A673 (cell line): ENCODE data around the gene C20orf144. TPM values are rescaled to one million over a fixed set of nuclear protein-coding genes. Genes with fewer than 3 reads are reported as not detected.

Experiments used
- BruUV-seq: library from RNA; stranded (reverse); fragments of 400-500 nt; replicated peaks from 2 replicates; lab custom pipeline; 2021; lab: Mats Ljungman, UMichigan
- CTCF ChIA-PET: fragments of 300-600 bp; sonication (Branson Sonifier 250); formaldehyde crosslinking; loops from one replicate; lab custom pipeline; 2022; ENCODE audit warnings: antibody characterized with exemption; lab: Charles Lee
- POLR2A ChIA-PET: fragments of 300-600 bp; sonication (Branson Sonifier 250); formaldehyde crosslinking; loops from one replicate; lab custom pipeline; 2022; ENCODE audit warnings: antibody characterized with exemption; ENCODE audit not compliant: low non-redundant PET; lab: Charles Lee
- DNase-seq: peaks from one replicate; pipeline ENCODE4 v3.0.0-alpha.2; 2015; ENCODE audit warnings: low spot score
- H3K27ac ChIP-seq: fragments of 200-600 bp; sonication (generic); 2 replicates; pipeline ENCODE4 v1.5.1; 2016; ENCODE audit warnings: mixed run types, low read depth, mild to moderate bottlenecking, mixed read lengths, antibody characterized with exemption, low read length; ENCODE audit not compliant: poor library complexity, severe bottlenecking
- H3K27me3 ChIP-seq: fragments of 200-600 bp; sonication (generic); replicated peaks from 2 replicates; pipeline ENCODE4 v1.6.1; 2017; ENCODE audit warnings: mixed run types, low read depth, mild to moderate bottlenecking, mixed read lengths, antibody characterized with exemption, low read length; ENCODE audit not compliant: insufficient read depth, poor library complexity
- H3K36me3 ChIP-seq: fragments of 200-600 bp; sonication (generic); 2 replicates; pipeline ENCODE4 v1.6.1; 2016; ENCODE audit warnings: mixed run types, mild to moderate bottlenecking, mixed read lengths, antibody characterized with exemption, low read length; ENCODE audit not compliant: insufficient read depth, poor library complexity, severe bottlenecking
- H3K4me1 ChIP-seq: fragments of 200-600 bp; sonication (generic); 2 replicates; pipeline ENCODE4 v1.6.1; 2017; ENCODE audit warnings: mixed run types, mild to moderate bottlenecking, mixed read lengths, antibody characterized with exemption, low read length; ENCODE audit not compliant: insufficient read depth, poor library complexity, severe bottlenecking
- H3K4me3 ChIP-seq: fragments of 200-600 bp; sonication (generic); 2 replicates; pipeline ENCODE4 v1.5.1; 2016; ENCODE audit warnings: low read depth, mixed run types, mild to moderate bottlenecking, mixed read lengths, low read length; ENCODE audit not compliant: poor library complexity, severe bottlenecking
- H3K9me3 ChIP-seq: fragments of 200-600 bp; sonication (generic); 2 replicates; pipeline ENCODE4 v1.6.1; 2016; ENCODE audit warnings: mixed run types, low read depth, mild to moderate bottlenecking, mixed read lengths, antibody characterized with exemption, low read length; ENCODE audit not compliant: poor library complexity, severe bottlenecking
- EZH2 ChIP-seq: fragments of 200-600 bp; sonication (generic); IDR thresholded peaks from 2 replicates; pipeline ENCODE4 v1.6.1; 2017; ENCODE audit warnings: borderline replicate concordance, low read depth, mild to moderate bottlenecking, mixed read lengths, antibody characterized with exemption, low read length; ENCODE audit not compliant: poor library complexity, severe bottlenecking
- intact Hi-C: fragments of 100-400 bp; cut with micrococcal nuclease; formaldehyde crosslinking; loops from one replicate; pipeline ENCODE4 v1.10.0; 2022; ENCODE audit not compliant: unreplicated experiment
- total RNA-seq: library from RNA; stranded (reverse); gene quantifications from 2 replicates; pipeline ENCODE4 v1.2.3, GENCODE V29; 2021
- TF ChIP-seq, protein P1 (sequence below): fragments of 300-800, 200-600 bp; sonication (generic); conservative IDR thresholded peaks from 2 replicates; pipeline ENCODE4 v1.5.1; 2017; ENCODE audit warnings: low read depth, mild to moderate bottlenecking, antibody characterized with exemption, low read length, moderate library complexity, mixed read lengths

The C20orf144 gene
- total RNA-seq, 1 experiment from 2014 or later = 0.13 TPM

DNA sequence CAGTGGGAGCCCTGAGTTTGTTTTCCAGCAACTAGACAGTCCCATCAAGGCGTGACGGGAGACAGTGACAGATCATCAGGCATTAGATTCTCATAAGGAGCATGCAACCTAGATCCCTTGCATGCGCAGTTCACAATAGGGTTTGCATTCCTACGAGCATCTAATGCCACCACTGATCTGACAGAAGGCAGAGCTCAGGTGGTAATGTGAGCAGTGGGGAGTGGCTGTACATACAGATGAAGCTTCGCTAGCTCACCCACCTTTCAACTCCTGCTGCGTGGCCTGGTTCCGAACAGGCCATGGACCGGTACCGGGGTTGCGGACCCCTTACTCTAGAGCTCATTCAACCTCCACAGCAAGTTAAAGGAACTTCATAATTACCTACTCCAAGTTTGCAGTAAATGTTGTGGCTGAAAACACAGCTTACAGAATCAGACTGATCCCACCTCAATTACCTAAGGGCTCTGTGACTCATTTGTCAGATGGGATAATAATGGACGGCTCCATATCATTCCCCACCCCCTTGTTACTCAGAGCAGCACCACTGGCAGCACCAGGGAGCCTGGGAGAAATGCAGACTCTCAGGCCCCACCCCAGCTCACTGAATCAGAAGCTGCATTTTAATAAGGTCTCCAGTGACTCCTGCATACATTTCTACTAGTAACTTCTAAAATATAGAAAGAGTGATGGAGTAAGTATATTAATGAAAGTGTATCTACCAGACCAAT lies 42.2 kb downstream of the C20orf144 start:
- intact Hi-C loops = no loop called here
- H3K27me3 ChIP-seq = no peaks in the 10 kb centered on the region
- H3K9me3 ChIP-seq = no peaks in the 10 kb centered on the region
- CTCF ChIA-PET = no interaction called here
- TF ChIP-seq, protein P1, sequence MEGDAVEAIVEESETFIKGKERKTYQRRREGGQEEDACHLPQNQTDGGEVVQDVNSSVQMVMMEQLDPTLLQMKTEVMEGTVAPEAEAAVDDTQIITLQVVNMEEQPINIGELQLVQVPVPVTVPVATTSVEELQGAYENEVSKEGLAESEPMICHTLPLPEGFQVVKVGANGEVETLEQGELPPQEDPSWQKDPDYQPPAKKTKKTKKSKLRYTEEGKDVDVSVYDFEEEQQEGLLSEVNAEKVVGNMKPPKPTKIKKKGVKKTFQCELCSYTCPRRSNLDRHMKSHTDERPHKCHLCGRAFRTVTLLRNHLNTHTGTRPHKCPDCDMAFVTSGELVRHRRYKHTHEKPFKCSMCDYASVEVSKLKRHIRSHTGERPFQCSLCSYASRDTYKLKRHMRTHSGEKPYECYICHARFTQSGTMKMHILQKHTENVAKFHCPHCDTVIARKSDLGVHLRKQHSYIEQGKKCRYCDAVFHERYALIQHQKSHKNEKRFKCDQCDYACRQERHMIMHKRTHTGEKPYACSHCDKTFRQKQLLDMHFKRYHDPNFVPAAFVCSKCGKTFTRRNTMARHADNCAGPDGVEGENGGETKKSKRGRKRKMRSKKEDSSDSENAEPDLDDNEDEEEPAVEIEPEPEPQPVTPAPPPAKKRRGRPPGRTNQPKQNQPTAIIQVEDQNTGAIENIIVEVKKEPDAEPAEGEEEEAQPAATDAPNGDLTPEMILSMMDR = no peak
- TF ChIP-seq EZH2 = no peak
- H3K4me3 ChIP-seq = no peak overlapping the region
- H3K36me3 ChIP-seq = no peaks in the 10 kb centered on the region
- no peak overlapping the region for H3K27ac ChIP-seq
- POLR2A ChIA-PET = no interaction called here
- no peak for DNase-seq
- H3K4me1 ChIP-seq = no peaks in the 10 kb centered on the region
- no TSS peak for BruUV-seq

DNA sequence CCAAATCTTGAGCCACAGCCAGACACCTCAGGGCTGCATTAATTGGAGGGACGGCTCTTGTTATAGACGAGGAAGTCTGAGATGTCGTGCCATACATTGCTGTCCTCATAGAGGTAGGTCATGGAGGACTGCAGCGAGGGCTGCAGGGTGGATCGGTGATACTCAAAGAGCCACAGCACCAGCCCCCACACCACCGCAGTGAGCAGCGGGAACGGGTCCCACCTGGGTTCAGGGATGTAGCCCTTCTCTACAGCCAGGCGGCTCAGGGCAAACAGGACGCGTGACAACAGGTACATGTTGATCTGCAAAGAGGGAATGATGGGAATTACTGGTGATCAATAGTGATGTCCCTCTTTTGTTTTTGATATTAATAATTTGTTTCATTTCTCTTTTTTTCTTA lies 45.5 kb downstream of the C20orf144 start:
- H3K9me3 ChIP-seq = no peaks in the 10 kb centered on the region
- ChIA-PET CTCF (no interaction called here), POLR2A (no interaction called here)
- TF ChIP-seq, protein P1 = no peak
- no peak for TF ChIP-seq EZH2
- no peak overlapping the region for H3K4me3 ChIP-seq
- no peak for DNase-seq
- no TSS peak for BruUV-seq
- intact Hi-C loops = no loop called here
- no peaks in the 10 kb centered on the region for H3K4me1 ChIP-seq
- no peaks in the 10 kb centered on the region for H3K27me3 ChIP-seq
- no peak overlapping the region for H3K27ac ChIP-seq
- no peaks in the 10 kb centered on the region for H3K36me3 ChIP-seq

DNA sequence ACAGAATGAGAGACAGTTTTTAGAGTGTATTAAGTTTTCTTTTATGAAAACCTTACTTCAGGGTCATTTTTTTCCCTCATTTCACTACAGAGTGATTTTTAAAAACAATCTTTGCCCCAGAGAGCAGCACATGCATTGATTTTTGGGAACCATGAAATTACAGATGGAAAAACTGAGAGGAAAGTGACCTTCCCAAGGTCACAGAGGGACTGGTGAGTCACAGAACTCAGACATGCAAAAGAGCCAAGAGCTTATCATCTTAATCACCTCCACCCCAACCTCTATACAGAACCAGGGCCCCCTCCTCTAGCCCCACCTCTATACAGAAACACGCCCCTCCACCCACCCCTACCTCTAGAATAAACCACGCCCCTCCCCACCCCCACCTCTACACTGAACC lies 47.3 kb downstream of the C20orf144 start:
- Histone ChIP-seq H3K27ac (no peak overlapping the region), H3K4me3 (no peak overlapping the region), H3K27me3 (no peaks in the 10 kb centered on the region), H3K4me1 (no peaks in the 10 kb centered on the region), H3K9me3 (no peaks in the 10 kb centered on the region), H3K36me3 (no peaks in the 10 kb centered on the region)
- BruUV-seq = no TSS peak
- DNase-seq = no peak
- TF ChIP-seq EZH2 = no peak
- TF ChIP-seq, protein P1 = no peak
- ChIA-PET POLR2A (no interaction called here), CTCF (no interaction called here)
- intact Hi-C loops = no loop called here
